Measurements from ENCODE around the gene HUS1. TPM values are rescaled to one million over a fixed set of nuclear protein-coding genes. Genes with fewer than 3 reads are reported as not detected.

HUS1 gene
- total and polyA plus RNA-seq, 2 of the 13 experiments (the other 11 are each of a cell fraction or from before 2014, with no cell fraction given) = 14.8 to 16.9 TPM

DNA sequence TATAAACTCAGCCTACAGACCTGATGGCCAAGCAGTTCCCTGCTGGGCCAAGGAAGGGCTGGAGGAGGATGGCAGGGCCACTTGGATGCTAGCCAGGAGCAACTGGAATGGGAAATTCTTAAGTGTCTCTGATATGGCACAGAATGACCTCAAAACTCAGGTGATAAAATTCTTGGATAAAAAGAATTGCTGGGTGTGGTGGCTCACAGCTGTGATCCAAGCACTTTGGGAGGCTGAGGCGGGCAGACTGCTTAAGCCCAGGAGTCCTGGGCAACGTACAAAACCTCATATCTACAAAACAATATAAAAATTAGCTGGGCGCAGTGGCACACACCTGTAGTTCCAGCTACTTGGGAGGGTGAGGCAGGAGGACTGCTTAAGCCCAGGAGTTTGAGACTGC lies 17.2 kb downstream of the HUS1 start:
- ChIA-PET POLR2A (no interaction called here), CTCF (ENCODE audit: low intra/inter-chr PET ratio, low total read pairs) (no interaction called here)
- Histone ChIP-seq H2AFZ (ENCODE audit: low read length) (no peak overlapping the region), H3K9ac (ENCODE audit: insufficient read depth, low read depth, low read length) (no peak overlapping the region), H3K4me2 (ENCODE audit: low read depth, low read length) (no peak overlapping the region), H3K36me3 (replicated peaks in 1 of 2; ENCODE audit: control insufficient read depth in 1 of 2, insufficient read depth in 2 of 2, low read length in 2 of 2) (peaks cover 23 to 49% of the 10 kb centered on the region in 2 experiments), H3K27me3 (ENCODE audit: control insufficient read depth in 1 of 2, insufficient read depth in 2 of 2, low read length in 2 of 2) (no peaks in the 10 kb centered on the region), H4K20me1 (ENCODE audit: insufficient read depth, low read length) (no peaks in the 10 kb centered on the region), H3K4me3 (replicated peaks in 1 of 3; ENCODE audit: insufficient read depth in 1 of 3, low read depth in 2 of 3, low read length in 3 of 3) (no peak overlapping the region), H3K4me1 (ENCODE audit: insufficient read depth, low read length) (no peaks in the 10 kb centered on the region), H3K9me3 (ENCODE audit: low read length) (no peaks in the 10 kb centered on the region), H3K27ac (ENCODE audit: extremely low read length, insufficient read depth, low read length) (no peak overlapping the region), H3K79me2 (ENCODE audit: insufficient read depth, low read length) (no peaks in the 10 kb centered on the region)
- intact Hi-C loops (cut with micrococcal nuclease; ENCODE audit: unreplicated experiment) (no loop called here), in situ Hi-C loops (cut with HindIII; ENCODE audit: extremely low pct_ligation_motif_present, low pct_unique_long_range_greater_than_20kb) (no loop called here)
- no peak for TF ChIP-seq SNAI1 (CRISPR knock-in tag; IDR thresholded peaks at IDR 0.05; ENCODE audit: borderline replicate concordance)
- TF ChIP-seq, protein P1, sequence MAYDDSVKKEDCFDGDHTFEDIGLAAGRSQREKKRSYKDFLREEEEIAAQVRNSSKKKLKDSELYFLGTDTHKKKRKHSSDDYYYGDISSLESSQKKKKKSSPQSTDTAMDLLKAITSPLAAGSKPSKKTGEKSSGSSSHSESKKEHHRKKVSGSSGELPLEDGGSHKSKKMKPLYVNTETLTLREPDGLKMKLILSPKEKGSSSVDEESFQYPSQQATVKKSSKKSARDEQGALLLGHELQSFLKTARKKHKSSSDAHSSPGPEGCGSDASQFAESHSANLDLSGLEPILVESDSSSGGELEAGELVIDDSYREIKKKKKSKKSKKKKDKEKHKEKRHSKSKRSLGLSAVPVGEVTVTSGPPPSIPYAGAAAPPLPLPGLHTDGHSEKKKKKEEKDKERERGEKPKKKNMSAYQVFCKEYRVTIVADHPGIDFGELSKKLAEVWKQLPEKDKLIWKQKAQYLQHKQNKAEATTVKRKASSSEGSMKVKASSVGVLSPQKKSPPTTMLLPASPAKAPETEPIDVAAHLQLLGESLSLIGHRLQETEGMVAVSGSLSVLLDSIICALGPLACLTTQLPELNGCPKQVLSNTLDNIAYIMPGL (CRISPR knock-in tag; IDR thresholded peaks at IDR 0.05; ENCODE audit: borderline replicate concordance in 1 of 2, low read depth in 1 of 2) = no peak
- no peak for TF ChIP-seq ZNF235 (CRISPR knock-in tag; IDR thresholded peaks at IDR 0.05; ENCODE audit: borderline replicate concordance)
- no peak for TF ChIP-seq ASH2L (IDR thresholded peaks at IDR 0.05; ENCODE audit: insufficient read length, low read depth, low read length)
- ATAC-seq (no peak), DNase-seq (ENCODE audit: low spot score) (no peak), FAIRE-seq (no peak)
- BruUV-seq (replicated peaks) = no TSS peak
- 94% methylated on average over 3 of the region's 3 CpGs for WGBS (ENCODE audit: low lambda C conversion rate)

DNA sequence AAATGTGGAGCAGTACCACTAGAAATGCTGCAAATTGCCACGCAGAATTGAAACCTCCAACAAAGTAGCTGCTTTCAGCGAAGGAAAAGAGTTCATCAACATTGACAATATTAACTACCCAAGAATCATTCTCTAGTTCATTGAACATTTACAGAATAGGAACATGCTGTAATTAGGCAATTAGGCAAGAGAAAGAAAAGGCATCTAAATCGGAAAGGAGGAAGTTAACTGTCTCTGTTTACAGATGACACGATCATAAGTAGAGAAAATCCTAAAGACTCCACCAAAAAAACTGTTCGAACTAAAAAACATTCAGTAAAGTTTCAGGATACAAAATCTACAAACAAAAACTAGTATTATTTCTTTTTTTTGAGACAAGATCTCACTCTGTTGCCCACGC lies 22.3 kb downstream of the HUS1 start:
- 86% methylated on average over 6 of the region's 6 CpGs for WGBS (ENCODE audit: low lambda C conversion rate)
- no peak for TF ChIP-seq HNRNPUL1 (IDR thresholded peaks at IDR 0.05; ENCODE audit: low read depth, low read length)
- TF ChIP-seq, protein P2, sequence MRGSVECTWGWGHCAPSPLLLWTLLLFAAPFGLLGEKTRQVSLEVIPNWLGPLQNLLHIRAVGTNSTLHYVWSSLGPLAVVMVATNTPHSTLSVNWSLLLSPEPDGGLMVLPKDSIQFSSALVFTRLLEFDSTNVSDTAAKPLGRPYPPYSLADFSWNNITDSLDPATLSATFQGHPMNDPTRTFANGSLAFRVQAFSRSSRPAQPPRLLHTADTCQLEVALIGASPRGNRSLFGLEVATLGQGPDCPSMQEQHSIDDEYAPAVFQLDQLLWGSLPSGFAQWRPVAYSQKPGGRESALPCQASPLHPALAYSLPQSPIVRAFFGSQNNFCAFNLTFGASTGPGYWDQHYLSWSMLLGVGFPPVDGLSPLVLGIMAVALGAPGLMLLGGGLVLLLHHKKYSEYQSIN (CRISPR knock-in tag; IDR thresholded peaks at IDR 0.05; ENCODE audit: borderline replicate concordance) = no peak
- TF ChIP-seq ZMYM4 (CRISPR knock-in tag; IDR thresholded peaks at IDR 0.05) = no peak
- TF ChIP-seq, protein P3, sequence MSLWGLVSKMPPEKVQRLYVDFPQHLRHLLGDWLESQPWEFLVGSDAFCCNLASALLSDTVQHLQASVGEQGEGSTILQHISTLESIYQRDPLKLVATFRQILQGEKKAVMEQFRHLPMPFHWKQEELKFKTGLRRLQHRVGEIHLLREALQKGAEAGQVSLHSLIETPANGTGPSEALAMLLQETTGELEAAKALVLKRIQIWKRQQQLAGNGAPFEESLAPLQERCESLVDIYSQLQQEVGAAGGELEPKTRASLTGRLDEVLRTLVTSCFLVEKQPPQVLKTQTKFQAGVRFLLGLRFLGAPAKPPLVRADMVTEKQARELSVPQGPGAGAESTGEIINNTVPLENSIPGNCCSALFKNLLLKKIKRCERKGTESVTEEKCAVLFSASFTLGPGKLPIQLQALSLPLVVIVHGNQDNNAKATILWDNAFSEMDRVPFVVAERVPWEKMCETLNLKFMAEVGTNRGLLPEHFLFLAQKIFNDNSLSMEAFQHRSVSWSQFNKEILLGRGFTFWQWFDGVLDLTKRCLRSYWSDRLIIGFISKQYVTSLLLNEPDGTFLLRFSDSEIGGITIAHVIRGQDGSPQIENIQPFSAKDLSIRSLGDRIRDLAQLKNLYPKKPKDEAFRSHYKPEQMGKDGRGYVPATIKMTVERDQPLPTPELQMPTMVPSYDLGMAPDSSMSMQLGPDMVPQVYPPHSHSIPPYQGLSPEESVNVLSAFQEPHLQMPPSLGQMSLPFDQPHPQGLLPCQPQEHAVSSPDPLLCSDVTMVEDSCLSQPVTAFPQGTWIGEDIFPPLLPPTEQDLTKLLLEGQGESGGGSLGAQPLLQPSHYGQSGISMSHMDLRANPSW (CRISPR knock-in tag; IDR thresholded peaks at IDR 0.05; ENCODE audit: borderline replicate concordance) = no peak
- Histone ChIP-seq H3K9ac (ENCODE audit: insufficient read depth, low read depth, low read length) (no peak overlapping the region), H3K4me1 (ENCODE audit: insufficient read depth, low read length) (peaks cover 2% of the 10 kb centered on the region), H3K36me3 (replicated peaks in 1 of 2; ENCODE audit: control insufficient read depth in 1 of 2, insufficient read depth in 2 of 2, low read length in 2 of 2) (peaks cover 0 to 3% of the 10 kb centered on the region in 2 experiments; a peak in 1 of 5 replicates), H2AFZ (ENCODE audit: low read length) (no peak overlapping the region), H3K79me2 (ENCODE audit: insufficient read depth, low read length) (no peaks in the 10 kb centered on the region), H3K27ac (ENCODE audit: extremely low read length, insufficient read depth, low read length) (no peak overlapping the region), H3K27me3 (ENCODE audit: control insufficient read depth in 1 of 2, insufficient read depth in 2 of 2, low read length in 2 of 2) (no peaks in the 10 kb centered on the region), H3K4me2 (ENCODE audit: low read depth, low read length) (no peak overlapping the region), H3K4me3 (replicated peaks in 1 of 3; ENCODE audit: insufficient read depth in 1 of 3, low read depth in 2 of 3, low read length in 3 of 3) (no peak overlapping the region), H3K9me3 (ENCODE audit: low read length) (no peaks in the 10 kb centered on the region), H4K20me1 (ENCODE audit: insufficient read depth, low read length) (no peaks in the 10 kb centered on the region)
- ChIA-PET POLR2A (no interaction called here), CTCF (ENCODE audit: low intra/inter-chr PET ratio, low total read pairs) (no interaction called here)
- in situ Hi-C loops (cut with HindIII; ENCODE audit: extremely low pct_ligation_motif_present, low pct_unique_long_range_greater_than_20kb) (no loop called here), intact Hi-C loops (cut with micrococcal nuclease; ENCODE audit: unreplicated experiment) (no loop called here)
- no peak for FAIRE-seq
- DNase-seq (ENCODE audit: low spot score) = no peak
- no TSS peak for BruUV-seq (replicated peaks)
- no peak for ATAC-seq
